Psoas muscle (tissue), 8 donors: Measurements from ENCODE around the gene EYA2. TPM values are rescaled to one million over a fixed set of nuclear protein-coding genes. Genes with fewer than 3 reads are reported as not detected.

Experiments used
- ATAC-seq, 4 donors: fragments of 200-7000 bp; cut with Tn5 transposase; one replicate each; pipeline ENCODE4 v1.9.1; 2020; ENCODE audit warnings: moderate library complexity in 3 of 4, mild to moderate bottlenecking in 2 of 4
- DNase-seq, 2 donors: peaks; one replicate each; pipeline ENCODE4 v3.0.0-alpha.2; 2020
- H3K27ac ChIP-seq: fragments of 200-600 bp; one replicate; pipeline ENCODE4 v1.8.0; 2022
- H3K27me3 ChIP-seq, 3 donors: fragments of 200-600 bp in 1 of 3; one replicate each; pipeline versions ENCODE4 v1.6.1 to v1.8.0; 2013 to 2022; ENCODE audit warnings: low read length in 2 of 3, mild to moderate bottlenecking in 2 of 3, moderate library complexity in 1 of 3; ENCODE audit not compliant: insufficient read depth in 3 of 3
- H3K36me3 ChIP-seq, 2 donors: fragments of 200-600 bp in 1 of 2; one replicate each; pipeline versions ENCODE4 v1.6.1 to v1.8.0; 2013 to 2022; ENCODE audit warnings: low read depth in 1 of 2, mild to moderate bottlenecking in 1 of 2, moderate library complexity in 1 of 2; ENCODE audit not compliant: insufficient read depth in 1 of 2
- H3K4me1 ChIP-seq: fragments of 200-600 bp; one replicate; pipeline ENCODE4 v1.8.0; 2022
- H3K4me3 ChIP-seq: fragments of 200-600 bp; one replicate; pipeline ENCODE4 v1.8.0; 2022; ENCODE audit warnings: mild to moderate bottlenecking
- H3K9me3 ChIP-seq: fragments of 200-600 bp; one replicate; pipeline ENCODE4 v1.8.0; 2022
- WGBS, 3 donors: extraction: QIAGEN DNeasy Blood & Tissue Kit; methylation state at CpG; one replicate each; pipeline versions ENCODE4 v1.1.6 to v1.1.7; 2013; 5-methylcytosine and 5-hydroxymethylcytosine counted together
- intact Hi-C, 2 donors: fragments of 100-400 bp; cut with DNase I; formaldehyde crosslinking; loops; one replicate each; pipeline versions ENCODE4 v1.11.0 to v1.14.2; 2022
- polyA plus RNA-seq, 3 donors: library from polyadenylated mRNA; stranded (reverse); fragments of 200-250 nt; gene quantifications; one replicate each; pipeline ENCODE4 v1.2.3, GENCODE V29; 2013
- total RNA-seq, 4 donors: library from RNA; stranded (reverse); fragmentation: NEBNext Ultra II Directional in 2 of 4; extraction: Animal tissue kit (Norgen Biotek cat#: 25700) in 2 of 4; gene quantifications; one replicate each; pipeline versions ENCODE4 v1.2.1 to v1.2.4, GENCODE V29; 2021 to 2023
- TF ChIP-seq, protein P1 (sequence below): fragments of 200-600 bp; IDR thresholded peaks from one replicate; pipeline ENCODE4 v1.8.0; 2022; ENCODE audit warnings: antibody characterized with exemption
- donor health status: healthy with polysubstance abuse.
- donor health status: DM: no; HTN: no; CAD: no; lungs with moderate emphysema.
- donor health status: Bipolar disorder and iron deficiency.
- donor health status: healthy.
- donor health status: DM: yes; HTN: yes; CAD: no.
- donor health status: DM: no; HTN: no; CAD: no.
- donor health status: DM: no; HTN: no; CAD: no.
- donor health status: DM: yes; HTN: yes; CAD: no.

EYA2 gene
- total and polyA plus RNA-seq, 7 donors, result 0.72 to 4.0 (median 2.0) TPM

DNA sequence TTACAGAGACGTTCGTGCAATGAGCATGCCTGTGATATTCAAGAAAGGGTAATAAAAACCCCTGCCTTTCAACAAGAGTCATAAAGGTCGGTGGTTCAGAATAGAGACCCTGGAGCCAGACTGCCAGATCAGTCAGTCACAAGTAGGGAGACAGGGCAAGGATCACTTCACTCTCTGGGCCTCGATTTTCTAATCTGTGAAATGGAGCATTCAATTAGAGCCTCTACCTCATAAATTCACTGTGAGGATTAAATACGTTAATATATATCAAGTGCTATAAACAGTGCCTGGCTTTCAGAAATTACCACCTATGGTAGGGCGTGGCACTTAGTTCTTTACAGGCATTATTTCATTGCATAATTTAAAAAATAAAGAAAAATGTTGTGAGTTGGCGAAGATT is 43.7 kb upstream of the EYA2 start:
- Histone ChIP-seq H3K9me3 (no peaks in the 10 kb centered on the region), H3K4me1 (no peaks in the 10 kb centered on the region), H3K4me3 (no peak overlapping the region), H3K27me3 (peaks cover 0 to 2% (median 2%) of the 10 kb centered on the region in 3 donors), H3K27ac (no peak overlapping the region), H3K36me3 (no peaks in the 10 kb centered on the region)
- DNase-seq (no peak), ATAC-seq (no peak)
- 54 to 58% (median 57%) methylated on average over 7 of the region's 7 CpGs for WGBS, 3 donors
- intact Hi-C loops, result no loop called here
- TF ChIP-seq, protein P1, sequence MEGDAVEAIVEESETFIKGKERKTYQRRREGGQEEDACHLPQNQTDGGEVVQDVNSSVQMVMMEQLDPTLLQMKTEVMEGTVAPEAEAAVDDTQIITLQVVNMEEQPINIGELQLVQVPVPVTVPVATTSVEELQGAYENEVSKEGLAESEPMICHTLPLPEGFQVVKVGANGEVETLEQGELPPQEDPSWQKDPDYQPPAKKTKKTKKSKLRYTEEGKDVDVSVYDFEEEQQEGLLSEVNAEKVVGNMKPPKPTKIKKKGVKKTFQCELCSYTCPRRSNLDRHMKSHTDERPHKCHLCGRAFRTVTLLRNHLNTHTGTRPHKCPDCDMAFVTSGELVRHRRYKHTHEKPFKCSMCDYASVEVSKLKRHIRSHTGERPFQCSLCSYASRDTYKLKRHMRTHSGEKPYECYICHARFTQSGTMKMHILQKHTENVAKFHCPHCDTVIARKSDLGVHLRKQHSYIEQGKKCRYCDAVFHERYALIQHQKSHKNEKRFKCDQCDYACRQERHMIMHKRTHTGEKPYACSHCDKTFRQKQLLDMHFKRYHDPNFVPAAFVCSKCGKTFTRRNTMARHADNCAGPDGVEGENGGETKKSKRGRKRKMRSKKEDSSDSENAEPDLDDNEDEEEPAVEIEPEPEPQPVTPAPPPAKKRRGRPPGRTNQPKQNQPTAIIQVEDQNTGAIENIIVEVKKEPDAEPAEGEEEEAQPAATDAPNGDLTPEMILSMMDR, result no peak

DNA sequence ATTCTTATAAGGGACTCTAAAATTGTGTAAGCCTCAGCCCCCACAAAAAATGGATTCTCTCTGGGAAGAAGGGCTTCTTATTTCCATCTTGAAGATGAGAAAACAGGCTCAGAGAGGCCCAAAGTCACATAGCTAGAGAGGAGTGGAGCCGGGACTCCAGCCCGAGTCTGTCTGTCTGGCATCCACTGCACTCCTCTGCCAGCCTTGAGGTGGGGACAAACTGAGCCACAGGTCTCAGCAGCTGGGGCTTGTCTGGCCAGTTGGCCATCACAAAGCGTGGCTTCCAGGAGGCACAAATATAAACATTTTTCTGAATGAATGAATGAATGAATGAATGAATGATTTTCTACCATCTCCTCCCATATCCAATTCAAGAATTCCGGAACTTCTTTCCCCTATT is 42.9 kb upstream of the EYA2 start:
- WGBS, 3 donors, result 75 to 85% (median 80%) methylated on average over 4 of the region's 4 CpGs
- intact Hi-C loops, result no loop called here

DNA sequence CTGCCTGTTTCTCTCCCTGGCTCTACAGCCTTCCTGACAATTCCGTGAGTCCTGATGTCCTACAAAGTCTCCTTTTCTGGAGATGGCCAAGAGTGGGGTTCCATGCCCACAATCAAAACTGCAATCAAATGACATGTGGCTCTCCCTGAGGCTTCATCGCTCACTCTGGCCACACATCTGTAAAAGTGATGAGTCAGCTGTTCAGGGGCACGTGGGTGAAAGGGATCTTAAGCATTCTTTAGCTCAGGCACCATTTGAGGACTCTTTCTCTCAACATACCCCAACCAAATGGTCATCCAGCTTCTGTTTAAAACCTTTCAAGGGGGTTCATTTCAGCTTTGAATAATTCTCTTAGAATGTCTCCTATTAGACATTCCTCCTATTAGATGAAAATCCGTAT is 42.3 kb upstream of the EYA2 start:
- TF ChIP-seq, protein P1, result no peak
- no peak for ATAC-seq
- H3K9me3 ChIP-seq, result no peaks in the 10 kb centered on the region
- H3K27me3 ChIP-seq, result peaks cover 0 to 2% (median 2%) of the 10 kb centered on the region in 3 donors
- no peak for DNase-seq
- 55 to 61% (median 57%) methylated on average over 4 of the region's 4 CpGs for WGBS, 3 donors
- no peak overlapping the region for H3K27ac ChIP-seq
- no peak overlapping the region for H3K4me3 ChIP-seq
- no peaks in the 10 kb centered on the region for H3K4me1 ChIP-seq
- intact Hi-C loops, result no loop called here
- no peaks in the 10 kb centered on the region for H3K36me3 ChIP-seq

More for the DNA sequence above, 42.9 kb upstream of the EYA2 start:
- H3K27me3 ChIP-seq, result peaks cover 0 to 2% (median 2%) of the 10 kb centered on the region in 3 donors
- H3K4me3 ChIP-seq, result no peak overlapping the region
- DNase-seq (no peak), ATAC-seq (no peak)
- H3K36me3 ChIP-seq, result no peaks in the 10 kb centered on the region
- H3K4me1 ChIP-seq, result no peaks in the 10 kb centered on the region
- no peaks in the 10 kb centered on the region for H3K9me3 ChIP-seq
- TF ChIP-seq, protein P1, result no peak
- H3K27ac ChIP-seq, result no peak overlapping the region

DNA sequence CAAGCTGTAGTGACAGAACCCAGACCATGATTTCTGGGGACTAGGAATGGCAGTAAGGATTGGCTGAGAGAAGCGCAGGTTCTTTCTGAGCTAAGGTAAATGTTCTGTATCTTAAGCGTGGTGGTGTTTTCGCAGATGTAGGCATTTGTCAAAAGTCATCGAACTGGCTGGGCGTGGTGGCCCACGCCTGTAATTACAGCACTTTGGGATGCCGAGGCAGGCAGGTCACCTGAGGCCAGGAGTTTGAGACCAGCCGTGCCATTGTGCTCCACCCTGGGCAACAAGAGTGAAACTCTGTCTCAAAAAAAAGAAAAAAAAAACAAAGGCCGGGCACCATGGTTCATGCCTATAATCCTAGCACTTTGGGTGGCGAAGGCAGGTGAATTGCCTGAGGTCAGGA is 40.7 kb upstream of the EYA2 start:
- Histone ChIP-seq H3K27ac (no peak overlapping the region), H3K4me3 (no peak overlapping the region), H3K36me3 (no peaks in the 10 kb centered on the region), H3K9me3 (no peaks in the 10 kb centered on the region), H3K27me3 (peaks cover 0 to 2% (median 2%) of the 10 kb centered on the region in 3 donors), H3K4me1 (no peaks in the 10 kb centered on the region)
- DNase-seq, result no peak
- WGBS, 3 donors, result 89 to 93% (median 89%) methylated on average over 10 of the region's 10 CpGs
- intact Hi-C loops, result no loop called here
- ATAC-seq, result no peak
- TF ChIP-seq, protein P1, result no peak
